IMR-90 (cell line): ENCODE measurements around the gene SLC2A13. TPM values are rescaled to one million over a fixed set of nuclear protein-coding genes. Genes with fewer than 3 reads are reported as not detected.

Experiments
- ATAC-seq: fragments of 200-7000 bp; cut with Tn5 transposase; 2 replicates; pipeline ENCODE4 v1.9.1; 2020; ENCODE audit warnings: low read depth, mild to moderate bottlenecking, moderate library complexity
- BruUV-seq: library from RNA; stranded (reverse); fragments of 400-500 nt; replicated peaks from 2 replicates; lab custom pipeline; 2021; lab: Mats Ljungman, UMichigan
- CTCF ChIA-PET: fragments of 300-600 bp; formaldehyde crosslinking; extraction: SDS; loops from one replicate; lab custom pipeline; 2021; ENCODE audit warnings: antibody characterized with exemption; lab: Yijun Ruan, JAX
- POLR2A ChIA-PET: fragments of 300-600 bp; sonication (Branson Sonifier 250); formaldehyde crosslinking; loops from one replicate; lab custom pipeline; 2022; ENCODE audit warnings: antibody characterized with exemption; ENCODE audit not compliant: unreplicated experiment; lab: Charles Lee
- DNase-seq: peaks from one replicate; pipeline ENCODE4 v3.0.0; 2013
- H2AFZ ChIP-seq: replicated peaks from 2 replicates; pipeline ENCODE3; 2013; ENCODE audit warnings: low read length, mild to moderate bottlenecking; ENCODE audit not compliant: poor library complexity
- H2AK5ac ChIP-seq: 2 replicates; pipeline ENCODE4 v1.6.1; 2013; ENCODE audit warnings: low read depth, low read length, inconsistent platforms
- H2AK9ac ChIP-seq: replicated peaks from 2 replicates; pipeline ENCODE3; 2013; ENCODE audit warnings: mild to moderate bottlenecking, low read depth, low read length, moderate library complexity; ENCODE audit not compliant: poor library complexity
- H2BK120ac ChIP-seq: 2 replicates; pipeline ENCODE4 v1.6.1; 2013; ENCODE audit warnings: low read depth, low read length, inconsistent platforms
- H2BK15ac ChIP-seq: 3 replicates; pipeline ENCODE4 v1.6.1; 2013; ENCODE audit warnings: low read depth, low read length, inconsistent platforms
- H2BK20ac ChIP-seq: 2 replicates; pipeline ENCODE4 v1.6.1; 2013; ENCODE audit warnings: low read depth, mild to moderate bottlenecking, inconsistent platforms, low read length, moderate library complexity
- H2BK5ac ChIP-seq: 2 replicates; pipeline ENCODE4 v1.6.1; 2013; ENCODE audit warnings: mild to moderate bottlenecking, low read depth, low read length, inconsistent platforms; ENCODE audit not compliant: poor library complexity, severe bottlenecking
- H3K14ac ChIP-seq: replicated peaks from 2 replicates; pipeline ENCODE4 v1.6.1; 2013; ENCODE audit warnings: low read depth, low read length, inconsistent platforms
- H3K18ac ChIP-seq: 2 replicates; pipeline ENCODE4 v1.6.1; 2013; ENCODE audit warnings: low read depth, low read length, control low read depth
- H3K23ac ChIP-seq: 2 replicates; pipeline ENCODE4 v1.6.1; 2013; ENCODE audit warnings: low read depth, low read length, inconsistent platforms
- H3K27ac ChIP-seq: 2 replicates; pipeline ENCODE4 v1.5.1; 2013; ENCODE audit warnings: mild to moderate bottlenecking, control low read depth, low read length; ENCODE audit not compliant: insufficient read depth
- H3K27me3 ChIP-seq: 2 replicates; pipeline ENCODE4 v1.6.1; 2013; ENCODE audit warnings: low read length; ENCODE audit not compliant: control insufficient read depth, insufficient read depth
- H3K36me3 ChIP-seq: 2 replicates; pipeline ENCODE4 v1.6.1; 2013; ENCODE audit warnings: low read length, mixed read lengths; ENCODE audit not compliant: control insufficient read depth, insufficient read depth
- H3K4ac ChIP-seq: 2 replicates; pipeline ENCODE4 v1.6.1; 2013; ENCODE audit warnings: low read depth, low read length, inconsistent platforms
- H3K4me1 ChIP-seq: 2 replicates; pipeline ENCODE4 v1.6.1; 2013; ENCODE audit warnings: low read length, mixed read lengths; ENCODE audit not compliant: control insufficient read depth, insufficient read depth
- H3K4me2 ChIP-seq: 2 replicates; pipeline ENCODE4 v1.6.1; 2013; ENCODE audit warnings: low read depth, mild to moderate bottlenecking, control low read depth, low read length, moderate library complexity
- H3K4me3 ChIP-seq: 2 replicates; pipeline ENCODE4 v1.5.1; 2013; ENCODE audit warnings: low read depth, mild to moderate bottlenecking, control low read depth, low read length, moderate library complexity; ENCODE audit not compliant: insufficient read depth
- H3K56ac ChIP-seq: 2 replicates; pipeline ENCODE4 v1.6.1; 2013; ENCODE audit warnings: low read length, inconsistent platforms; ENCODE audit not compliant: insufficient read depth; ENCODE audit errors: extremely low read depth
- H3K79me1 ChIP-seq, 2 experiments: 2 replicates each; pipeline ENCODE4 v1.6.1; 2013; ENCODE audit warnings: low read length in 2 of 2, inconsistent platforms in 1 of 2, low read depth in 1 of 2
- H3K9ac ChIP-seq: 2 replicates; pipeline ENCODE4 v1.6.1; 2013; ENCODE audit warnings: low read depth, low read length, control low read depth
- H3K9me1 ChIP-seq: 2 replicates; pipeline ENCODE4 v1.6.1; 2013; ENCODE audit warnings: low read length, inconsistent platforms; ENCODE audit not compliant: insufficient read depth
- H3K9me3 ChIP-seq: 2 replicates; pipeline ENCODE4 v1.6.1; 2013; ENCODE audit warnings: low read length; ENCODE audit not compliant: control insufficient read depth, insufficient read depth
- H4K20me1 ChIP-seq: 2 replicates; pipeline ENCODE4 v1.6.1; 2013; ENCODE audit warnings: low read length, inconsistent platforms; ENCODE audit not compliant: insufficient read depth
- H4K5ac ChIP-seq: 2 replicates; pipeline ENCODE4 v1.6.1; 2013; ENCODE audit warnings: mild to moderate bottlenecking, low read depth, low read length, control low read depth
- H4K8ac ChIP-seq, 2 experiments: 2 replicates each; pipeline ENCODE4 v1.6.1; 2013; ENCODE audit warnings: low read depth in 2 of 2, low read length in 2 of 2, control low read depth in 1 of 2, inconsistent platforms in 1 of 2
- H4K91ac ChIP-seq: 2 replicates; pipeline ENCODE4 v1.6.1; 2013; ENCODE audit warnings: low read depth, low read length, inconsistent platforms; ENCODE audit not compliant: insufficient read depth
- BHLHE40 ChIP-seq: fragments of 150-350 bp; IDR thresholded peaks from 2 replicates; pipeline ENCODE4 v1.6.1; 2016; ENCODE audit warnings: mild to moderate bottlenecking, low read depth, low read length
- CEBPB ChIP-seq: IDR thresholded peaks from 2 replicates; pipeline ENCODE4 v1.6.1; 2012; ENCODE audit warnings: low read depth, low read length, improper control_type of control experiment
- CHD1 ChIP-seq: IDR thresholded peaks from 2 replicates; pipeline ENCODE4 v1.6.1; 2012; ENCODE audit warnings: low read depth, low read length, improper control_type of control experiment
- CTCF ChIP-seq: conservative IDR thresholded peaks from 2 replicates; pipeline ENCODE4 v1.5.1; 2012; ENCODE audit warnings: mild to moderate bottlenecking, low read depth, low read length, improper control_type of control experiment
- ELK1 ChIP-seq: fragments of 150-350 bp; IDR thresholded peaks from 2 replicates; pipeline ENCODE4 v1.6.1; 2016; ENCODE audit warnings: low read depth, mild to moderate bottlenecking, low read length, moderate library complexity, borderline replicate concordance
- FOS ChIP-seq: fragments of 150-350 bp; IDR thresholded peaks from 2 replicates; pipeline ENCODE4 v1.6.1; 2016; ENCODE audit warnings: low read depth, low read length
- MAFK ChIP-seq: IDR thresholded peaks from 2 replicates; pipeline ENCODE4 v1.6.1; 2012; ENCODE audit warnings: low read depth, low read length, improper control_type of control experiment
- MAZ ChIP-seq: IDR thresholded peaks from 2 replicates; pipeline ENCODE4 v1.6.1; 2012; ENCODE audit warnings: low read depth, mild to moderate bottlenecking, low read length, improper control_type of control experiment, moderate library complexity, borderline replicate concordance
- MXI1 ChIP-seq: IDR thresholded peaks from 2 replicates; pipeline ENCODE4 v1.6.1; 2012; ENCODE audit warnings: low read depth, mild to moderate bottlenecking, low read length, moderate library complexity, borderline replicate concordance
- NFE2L2 ChIP-seq: fragments of 150-350 bp; IDR thresholded peaks from 2 replicates; pipeline ENCODE4 v1.6.1; 2016; ENCODE audit warnings: low read depth, mild to moderate bottlenecking, low read length
- POLR2A ChIP-seq: IDR thresholded peaks from 2 replicates; pipeline ENCODE4 v1.6.1; 2012; ENCODE audit warnings: mild to moderate bottlenecking, low read depth, low read length
- RAD21 ChIP-seq: IDR thresholded peaks from 2 replicates; pipeline ENCODE4 v1.6.1; 2012; ENCODE audit warnings: low read length, improper control_type of control experiment
- RCOR1 ChIP-seq: IDR thresholded peaks from 2 replicates; pipeline ENCODE4 v1.6.1; 2012; ENCODE audit warnings: mild to moderate bottlenecking, low read length, improper control_type of control experiment; ENCODE audit not compliant: insufficient replicate concordance
- RFX5 ChIP-seq: IDR thresholded peaks from 2 replicates; pipeline ENCODE4 v1.8.0; 2012; ENCODE audit warnings: low read depth, mild to moderate bottlenecking, low read length, moderate library complexity
- SMC3 ChIP-seq: fragments of 150-350 bp; IDR thresholded peaks from 2 replicates; pipeline ENCODE4 v1.6.1; 2016; ENCODE audit warnings: low read depth, mild to moderate bottlenecking, antibody characterized with exemption, low read length, moderate library complexity
- USF2 ChIP-seq: fragments of 150-350 bp; IDR thresholded peaks from 2 replicates; pipeline ENCODE4 v1.6.1; 2017; ENCODE audit warnings: mild to moderate bottlenecking, antibody characterized with exemption, low read length, low read depth
- WGBS, 2 experiments: methylation state at CpG; one replicate each; pipeline versions ENCODE4 v1.1.5 to v1.1.7; 2013; ENCODE audit warnings: missing lambda C conversion rate in 2 of 2; ENCODE audit not compliant: insufficient read length in 1 of 2; ENCODE audit errors: extremely low coverage in 2 of 2; 5-methylcytosine and 5-hydroxymethylcytosine counted together
- dilution Hi-C: fragments of 300-500 bp; cut with HindIII; formaldehyde crosslinking; loops from one replicate; pipeline ENCODE4 v1.14.3; 2018; ENCODE audit warnings: low sequenced_read_pairs; ENCODE audit not compliant: unreplicated experiment
- in situ Hi-C: fragments of 300-500 bp; cut with MboI; formaldehyde crosslinking; loops from 3 replicates; pipeline ENCODE4 v1.14.3; 2019; ENCODE audit warnings: low sequenced_read_pairs, inconsistent platforms, mixed read lengths
- intact Hi-C: fragments of 100-400 bp; cut with micrococcal nuclease; formaldehyde crosslinking; loops from 2 replicates; pipeline ENCODE4 v1.10.0; 2022
- polyA plus RNA-seq, 3 experiments: library from polyadenylated mRNA; depleted of rRNA; stranded (reverse); fragments of >200 nt; gene quantifications; 2 replicates each; pipeline ENCODE4 v1.2.3, GENCODE V29; 2012; ENCODE audit warnings: low replicate concordance in 1 of 3
- total RNA-seq: library from RNA; depleted of rRNA; stranded (reverse); fragments of >200 nt; gene quantifications from 2 replicates; pipeline ENCODE4 v1.2.3, GENCODE V29; 2012

SLC2A13 gene
- total and polyA plus RNA-seq, 2 of the 4 experiments (the other 2 are of a cell fraction), result 1.5 to 3.9 TPM

GRCh38 chr12:39764944-39765560 is 340.8 kb downstream of the SLC2A13 start:
- Histone ChIP-seq H3K4ac (no peak overlapping the region), H3K9ac (no peak overlapping the region), H3K79me1 (no peaks in the 10 kb centered on the region), H2AFZ (no peak overlapping the region), H3K56ac (no peak overlapping the region), H2BK5ac (no peak overlapping the region), H4K8ac (no peak overlapping the region), H2BK120ac (no peak overlapping the region), H3K27ac (no peak overlapping the region), H4K91ac (no peak overlapping the region), H3K27me3 (no peaks in the 10 kb centered on the region), H4K5ac (no peak overlapping the region), H3K4me1 (no peaks in the 10 kb centered on the region), H4K20me1 (no peaks in the 10 kb centered on the region), H3K18ac (no peak overlapping the region), H3K23ac (no peak overlapping the region), H2BK15ac (no peak overlapping the region), H3K4me3 (no peak overlapping the region), H3K14ac (no peak overlapping the region), H2AK5ac (no peak overlapping the region), H3K4me2 (no peak overlapping the region), H2BK20ac (no peak overlapping the region), H3K9me1 (no peaks in the 10 kb centered on the region), H3K9me3 (no peaks in the 10 kb centered on the region), H3K36me3 (no peaks in the 10 kb centered on the region), H2AK9ac (no peak overlapping the region)
- BruUV-seq, result no TSS peak
- peak; percentile 58 for DNase-seq
- TF ChIP-seq CHD1 (no peak), USF2 (no peak), RCOR1 (no peak), ELK1 (no peak), CTCF (peak; percentile 86), MAZ (no peak), NFE2L2 (no peak), BHLHE40 (no peak), POLR2A (0 out of 2 replicates have a peak, but pooled peaks have one; percentile 19), FOS (no peak), RFX5 (no peak), MXI1 (no peak), SMC3 (peak; percentile 65), CEBPB (no peak), MAFK (no peak), RAD21 (peak; percentile 87)
- intact Hi-C loops, result loop anchor here (1.0 to 10.0 kb wide), 5 partner anchors 225 to 550 kb away; no protein-coding TSS in a partner anchor
- WGBS, 2 experiments, result no CpG with 5 or more reads among the region's 3 CpGs
- ChIA-PET POLR2A (no interaction called here), CTCF (interaction anchor here (1.0 to 1.4 kb wide), 2 partner anchors 226 to 342 kb away, joined by 4 read pairs; partner anchors contain the start of gene SLC2A13)
- in situ Hi-C loops, result loop anchor here (5.0 kb wide), 2 partner anchors 222 to 342 kb away; partner anchors contain the start of gene SLC2A13
- dilution Hi-C loops, result no loop called here
- peak; percentile 86 for ATAC-seq
